ENCODE results near the gene MATN3. TPM values are rescaled to one million over a fixed set of nuclear protein-coding genes. Genes with fewer than 3 reads are reported as not detected.

Gene MATN3
- total RNA-seq, 1 experiment from 2014 or later, result 18.1 TPM

DNA sequence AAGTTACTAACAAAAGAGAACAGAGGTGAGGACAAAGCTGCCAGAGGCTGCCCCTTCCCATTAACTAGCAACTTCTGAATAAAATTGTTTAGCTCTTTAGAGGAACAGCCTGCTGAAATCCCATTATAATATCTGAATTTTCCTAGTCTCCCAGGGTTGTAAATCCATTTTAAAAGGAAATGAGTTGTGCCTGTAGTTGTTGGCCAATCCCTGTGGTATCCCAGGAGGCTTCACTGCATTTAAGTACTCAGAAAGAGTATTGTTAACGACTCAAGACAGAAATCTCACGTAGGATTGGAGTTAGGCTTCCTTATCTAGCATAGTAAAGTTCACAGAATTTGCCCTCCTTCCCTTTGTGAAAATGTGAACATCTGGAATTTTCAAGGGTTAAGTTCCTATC, 30.1 kb upstream of the MATN3 start:
- Histone ChIP-seq H3K36me3 (ENCODE audit: control insufficient read depth, insufficient read depth, low read length) (no peaks in the 10 kb centered on the region; the same call in 1 of the 2 replicates), H3K4me1 (peaks cover 8% of the 10 kb centered on the region; the same call in 1 of the 2 replicates), H3K27me3 (replicated peaks; ENCODE audit: control insufficient read depth, insufficient read depth, low read length) (no peaks in the 10 kb centered on the region), H3K4me3 (ENCODE audit: low read depth, low read length) (no peak overlapping the region), H3K9me3 (no peaks in the 10 kb centered on the region)
- Mint-ChIP-seq H3K9me3 (ENCODE audit: unreplicated experiment) (no peaks in the 10 kb centered on the region), H3K4me1 (ENCODE audit: low read depth, unreplicated experiment) (no peaks in the 10 kb centered on the region), H3K27ac (ENCODE audit: unreplicated experiment) (no peak overlapping the region), H3K27me3 (ENCODE audit: insufficient read depth, unreplicated experiment) (no peaks in the 10 kb centered on the region), H3K4me3 (ENCODE audit: unreplicated experiment) (no peak overlapping the region), H3K36me3 (ENCODE audit: insufficient read depth, unreplicated experiment) (peaks cover 17% of the 10 kb centered on the region)
- ChIA-PET POLR2A (interaction anchor here (0.6 to 1.2 kb wide), 2 partner anchors 9 to 27 kb away, joined by 3 read pairs; partner anchors contain the start of gene LAPTM4A), CTCF (interaction anchor here (0.7 to 1.3 kb wide), 2 partner anchors 9 to 27 kb away, joined by 5 to 7 read pairs; partner anchors contain the start of gene LAPTM4A)
- TF ChIP-seq, protein P1, sequence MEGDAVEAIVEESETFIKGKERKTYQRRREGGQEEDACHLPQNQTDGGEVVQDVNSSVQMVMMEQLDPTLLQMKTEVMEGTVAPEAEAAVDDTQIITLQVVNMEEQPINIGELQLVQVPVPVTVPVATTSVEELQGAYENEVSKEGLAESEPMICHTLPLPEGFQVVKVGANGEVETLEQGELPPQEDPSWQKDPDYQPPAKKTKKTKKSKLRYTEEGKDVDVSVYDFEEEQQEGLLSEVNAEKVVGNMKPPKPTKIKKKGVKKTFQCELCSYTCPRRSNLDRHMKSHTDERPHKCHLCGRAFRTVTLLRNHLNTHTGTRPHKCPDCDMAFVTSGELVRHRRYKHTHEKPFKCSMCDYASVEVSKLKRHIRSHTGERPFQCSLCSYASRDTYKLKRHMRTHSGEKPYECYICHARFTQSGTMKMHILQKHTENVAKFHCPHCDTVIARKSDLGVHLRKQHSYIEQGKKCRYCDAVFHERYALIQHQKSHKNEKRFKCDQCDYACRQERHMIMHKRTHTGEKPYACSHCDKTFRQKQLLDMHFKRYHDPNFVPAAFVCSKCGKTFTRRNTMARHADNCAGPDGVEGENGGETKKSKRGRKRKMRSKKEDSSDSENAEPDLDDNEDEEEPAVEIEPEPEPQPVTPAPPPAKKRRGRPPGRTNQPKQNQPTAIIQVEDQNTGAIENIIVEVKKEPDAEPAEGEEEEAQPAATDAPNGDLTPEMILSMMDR (IDR thresholded peaks at IDR 0.05; ENCODE audit: insufficient read depth in 1 of 2, low read depth in 1 of 2, low read length in 1 of 2, severe bottlenecking in 1 of 2, unreplicated experiment in 1 of 2), result no peak
- BruUV-seq (replicated peaks), result no TSS peak
- DNase-seq, result no peak
- intact Hi-C loops (cut with micrococcal nuclease; ENCODE audit: unreplicated experiment), result no loop called here

GRCh38 chr2:20040489-20041172, 28.2 kb upstream of the MATN3 start:
- Mint-ChIP-seq H3K9me3 (ENCODE audit: unreplicated experiment) (no peaks in the 10 kb centered on the region), H3K27me3 (ENCODE audit: insufficient read depth, unreplicated experiment) (no peaks in the 10 kb centered on the region), H3K4me3 (ENCODE audit: unreplicated experiment) (no peak overlapping the region), H3K27ac (ENCODE audit: unreplicated experiment) (no peak overlapping the region), H3K4me1 (ENCODE audit: low read depth, unreplicated experiment) (no peaks in the 10 kb centered on the region), H3K36me3 (ENCODE audit: insufficient read depth, unreplicated experiment) (peaks cover 31% of the 10 kb centered on the region)
- no peaks in the 10 kb centered on the region for H3K9me3 ChIP-seq
- CTCF ChIA-PET, result no interaction called here
- DNase-seq, result no peak
- H3K27me3 ChIP-seq (replicated peaks; ENCODE audit: control insufficient read depth, insufficient read depth, low read length), result no peaks in the 10 kb centered on the region
- no TSS peak for BruUV-seq (replicated peaks)
- H3K4me3 ChIP-seq (ENCODE audit: low read depth, low read length), result no peak overlapping the region
- POLR2A ChIA-PET, result no interaction called here
- H3K4me1 ChIP-seq, result peaks cover 3% of the 10 kb centered on the region; the same call in 1 of the 2 replicates
- TF ChIP-seq, protein P1 (IDR thresholded peaks at IDR 0.05; ENCODE audit: insufficient read depth in 1 of 2, low read depth in 1 of 2, low read length in 1 of 2, severe bottlenecking in 1 of 2, unreplicated experiment in 1 of 2), result no peak
- intact Hi-C loops (cut with micrococcal nuclease; ENCODE audit: unreplicated experiment), result no loop called here
- H3K36me3 ChIP-seq (ENCODE audit: control insufficient read depth, insufficient read depth, low read length), result no peaks in the 10 kb centered on the region; the same call in 1 of the 2 replicates

DNA sequence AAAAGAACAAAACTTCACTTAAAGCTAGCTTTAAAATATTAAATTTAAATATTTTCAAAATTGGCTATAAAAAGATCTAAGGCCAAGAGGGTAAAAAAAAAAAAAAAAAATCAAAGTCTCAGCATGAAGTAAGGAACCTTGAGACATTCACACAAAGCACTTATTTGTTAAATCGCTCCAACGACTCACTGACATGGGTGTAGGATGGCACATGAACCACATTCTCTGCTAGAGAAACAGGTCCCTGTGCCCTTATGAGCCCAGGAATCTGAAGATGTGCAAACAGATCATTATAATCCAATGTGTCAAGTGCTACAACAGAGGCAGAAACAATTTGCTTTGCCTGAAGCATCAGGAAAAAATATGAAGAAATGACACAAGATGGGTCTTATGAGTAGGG, 25.2 kb upstream of the MATN3 start:
- intact Hi-C loops (cut with micrococcal nuclease; ENCODE audit: unreplicated experiment), result no loop called here
- H3K4me3 ChIP-seq (ENCODE audit: low read depth, low read length), result no peak overlapping the region
- no peak overlapping the region for H3K4me3 Mint-ChIP-seq (ENCODE audit: unreplicated experiment)
- H3K27ac Mint-ChIP-seq (ENCODE audit: unreplicated experiment), result no peak overlapping the region
- H3K36me3 ChIP-seq (ENCODE audit: control insufficient read depth, insufficient read depth, low read length), result peaks cover 2% of the 10 kb centered on the region; the same call in 1 of the 2 replicates
- POLR2A ChIA-PET, result no interaction called here
- TF ChIP-seq, protein P1 (IDR thresholded peaks at IDR 0.05; ENCODE audit: insufficient read depth in 1 of 2, low read depth in 1 of 2, low read length in 1 of 2, severe bottlenecking in 1 of 2, unreplicated experiment in 1 of 2), result no peak
- no peaks in the 10 kb centered on the region for H3K27me3 Mint-ChIP-seq (ENCODE audit: insufficient read depth, unreplicated experiment)
- no peak for DNase-seq
- BruUV-seq (replicated peaks), result no TSS peak
- H3K36me3 Mint-ChIP-seq (ENCODE audit: insufficient read depth, unreplicated experiment), result peaks cover 57% of the 10 kb centered on the region
- CTCF ChIA-PET, result interaction anchor here (0.7 kb wide), 1 partner anchor 629 kb away, joined by 6 read pairs; no protein-coding TSS in a partner anchor
- no peaks in the 10 kb centered on the region for H3K9me3 ChIP-seq
- no peaks in the 10 kb centered on the region for H3K9me3 Mint-ChIP-seq (ENCODE audit: unreplicated experiment)
- H3K4me1 ChIP-seq, result no peaks in the 10 kb centered on the region
- no peaks in the 10 kb centered on the region for H3K27me3 ChIP-seq (replicated peaks; ENCODE audit: control insufficient read depth, insufficient read depth, low read length)
- no peaks in the 10 kb centered on the region for H3K4me1 Mint-ChIP-seq (ENCODE audit: low read depth, unreplicated experiment)
